ENCODE results near the gene SPOCK1.

Gene SPOCK1

DNA sequence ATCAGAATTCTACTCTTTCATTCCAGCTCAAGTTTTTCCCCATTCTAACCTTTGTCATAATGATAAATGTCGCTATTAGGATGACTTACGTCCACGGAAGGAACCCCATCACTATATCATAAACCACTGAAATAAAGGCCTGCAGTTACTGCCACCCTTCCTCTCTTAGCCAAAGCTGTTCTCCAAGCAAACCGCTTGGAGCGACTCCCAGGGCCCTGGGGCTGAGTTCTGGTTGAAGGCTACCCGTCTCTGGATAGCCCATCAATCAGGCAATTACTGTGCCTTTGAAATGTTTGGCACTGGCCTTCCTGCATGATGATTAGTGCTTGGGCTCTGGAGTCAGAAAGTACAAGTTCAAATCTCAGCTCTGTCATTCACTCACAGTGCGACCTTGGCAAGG lies 386.0 kb downstream of the SPOCK1 start:
- no peaks in the 10 kb centered on the region for H3K36me3 ChIP-seq
- no peak for DNase-seq
- TF ChIP-seq, protein P1, sequence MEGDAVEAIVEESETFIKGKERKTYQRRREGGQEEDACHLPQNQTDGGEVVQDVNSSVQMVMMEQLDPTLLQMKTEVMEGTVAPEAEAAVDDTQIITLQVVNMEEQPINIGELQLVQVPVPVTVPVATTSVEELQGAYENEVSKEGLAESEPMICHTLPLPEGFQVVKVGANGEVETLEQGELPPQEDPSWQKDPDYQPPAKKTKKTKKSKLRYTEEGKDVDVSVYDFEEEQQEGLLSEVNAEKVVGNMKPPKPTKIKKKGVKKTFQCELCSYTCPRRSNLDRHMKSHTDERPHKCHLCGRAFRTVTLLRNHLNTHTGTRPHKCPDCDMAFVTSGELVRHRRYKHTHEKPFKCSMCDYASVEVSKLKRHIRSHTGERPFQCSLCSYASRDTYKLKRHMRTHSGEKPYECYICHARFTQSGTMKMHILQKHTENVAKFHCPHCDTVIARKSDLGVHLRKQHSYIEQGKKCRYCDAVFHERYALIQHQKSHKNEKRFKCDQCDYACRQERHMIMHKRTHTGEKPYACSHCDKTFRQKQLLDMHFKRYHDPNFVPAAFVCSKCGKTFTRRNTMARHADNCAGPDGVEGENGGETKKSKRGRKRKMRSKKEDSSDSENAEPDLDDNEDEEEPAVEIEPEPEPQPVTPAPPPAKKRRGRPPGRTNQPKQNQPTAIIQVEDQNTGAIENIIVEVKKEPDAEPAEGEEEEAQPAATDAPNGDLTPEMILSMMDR (IDR thresholded peaks at IDR 0.05; ENCODE audit: low read depth, low read length): no peak
- H3K4me3 ChIP-seq (ENCODE audit: low read depth, low read length): no peak overlapping the region
- H3K9me3 ChIP-seq: no peaks in the 10 kb centered on the region
- H3K27me3 ChIP-seq: no peaks in the 10 kb centered on the region
- H3K4me1 ChIP-seq: no peaks in the 10 kb centered on the region

DNA sequence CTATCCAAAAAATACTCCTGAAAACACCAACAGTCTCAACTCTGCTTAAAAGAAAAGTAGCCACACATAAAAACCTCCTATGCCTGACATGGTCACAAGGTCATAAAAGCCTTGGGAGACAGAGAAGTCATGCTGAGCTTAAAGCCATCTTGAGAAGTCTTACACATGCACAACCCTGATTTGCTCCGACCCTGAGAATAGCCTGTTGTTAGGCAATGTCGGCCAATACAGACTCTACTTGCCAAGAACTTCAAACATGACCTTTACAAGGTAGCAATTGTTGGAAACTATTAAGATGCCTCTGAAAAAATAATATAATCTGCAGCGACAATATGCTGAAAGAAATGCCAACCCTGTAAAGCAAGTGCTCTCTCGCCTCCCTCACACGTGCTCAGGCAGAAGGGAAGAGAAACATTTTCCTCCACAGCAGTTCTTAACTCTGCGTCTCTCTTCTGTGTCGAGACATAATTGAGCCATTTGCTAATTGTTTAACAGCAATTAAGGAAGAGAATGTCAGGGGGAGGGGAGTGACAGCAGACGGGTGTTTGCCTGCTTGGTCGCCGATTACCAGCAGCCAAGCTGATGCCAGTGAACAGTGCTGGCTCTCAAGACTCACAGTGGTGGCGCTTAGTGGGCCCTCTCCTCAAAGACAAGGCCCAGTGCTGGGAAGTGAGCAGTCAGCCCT lies 393.6 kb downstream of the SPOCK1 start:
- H3K4me1 ChIP-seq: no peaks in the 10 kb centered on the region
- no peaks in the 10 kb centered on the region for H3K27me3 ChIP-seq
- no peak for DNase-seq
- H3K9me3 ChIP-seq: no peaks in the 10 kb centered on the region
- H3K4me3 ChIP-seq (ENCODE audit: low read depth, low read length): no peak overlapping the region
- TF ChIP-seq, protein P1 (IDR thresholded peaks at IDR 0.05; ENCODE audit: low read depth, low read length): no peak
- no peaks in the 10 kb centered on the region for H3K36me3 ChIP-seq

DNA sequence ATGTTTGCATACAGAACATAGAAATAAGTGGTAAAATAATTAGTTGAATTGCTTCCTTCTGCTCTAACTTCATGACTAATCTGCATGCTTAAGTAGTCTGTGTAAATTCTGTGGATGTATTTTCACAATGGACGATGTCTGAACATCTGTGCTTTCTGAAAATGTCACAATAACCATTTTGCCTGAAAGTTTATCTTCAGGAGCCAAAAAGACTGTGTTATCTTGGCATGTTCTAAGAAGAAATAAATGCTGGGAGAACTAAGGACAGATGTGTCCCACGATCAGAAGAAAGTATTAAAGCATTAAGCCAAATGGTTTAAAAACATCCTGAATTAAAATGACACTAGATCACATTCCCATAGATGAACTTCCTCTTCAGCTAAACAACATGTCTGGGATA lies 397.6 kb downstream of the SPOCK1 start:
- H3K27me3 ChIP-seq: 0 out of 2 replicates have a peak, but pooled peaks cover 3% of the 10 kb centered on the region
- no peak overlapping the region for H3K4me3 ChIP-seq (ENCODE audit: low read depth, low read length)
- no peaks in the 10 kb centered on the region for H3K9me3 ChIP-seq
- no peaks in the 10 kb centered on the region for H3K4me1 ChIP-seq
- DNase-seq: no peak
- TF ChIP-seq, protein P1 (IDR thresholded peaks at IDR 0.05; ENCODE audit: low read depth, low read length): no peak
- H3K36me3 ChIP-seq: no peaks in the 10 kb centered on the region

DNA sequence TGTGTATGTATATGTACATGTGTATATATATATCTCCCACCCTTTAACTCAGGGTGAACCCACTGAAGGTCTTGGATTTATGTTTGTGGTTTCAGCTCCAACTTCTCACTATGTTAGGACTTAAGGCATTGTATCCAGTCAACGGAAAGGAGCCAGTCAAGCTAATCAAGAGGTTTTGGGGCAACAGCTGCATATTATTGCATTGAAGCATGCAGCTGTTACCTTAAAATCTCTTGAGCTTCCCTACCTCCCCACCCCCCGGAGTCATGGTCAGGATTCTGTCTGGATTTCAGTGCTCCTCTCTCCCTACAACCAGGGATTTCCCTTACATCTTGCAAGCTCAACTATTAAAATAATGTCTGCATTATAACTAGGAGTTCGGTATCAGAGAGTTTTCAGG lies 399.5 kb downstream of the SPOCK1 start:
- no peak for DNase-seq
- Histone ChIP-seq H3K4me1 (no peaks in the 10 kb centered on the region), H3K9me3 (no peaks in the 10 kb centered on the region), H3K36me3 (no peaks in the 10 kb centered on the region), H3K4me3 (ENCODE audit: low read depth, low read length) (no peak overlapping the region), H3K27me3 (0 out of 2 replicates have a peak, but pooled peaks cover 3% of the 10 kb centered on the region)
- TF ChIP-seq, protein P1 (IDR thresholded peaks at IDR 0.05; ENCODE audit: low read depth, low read length): no peak

DNA sequence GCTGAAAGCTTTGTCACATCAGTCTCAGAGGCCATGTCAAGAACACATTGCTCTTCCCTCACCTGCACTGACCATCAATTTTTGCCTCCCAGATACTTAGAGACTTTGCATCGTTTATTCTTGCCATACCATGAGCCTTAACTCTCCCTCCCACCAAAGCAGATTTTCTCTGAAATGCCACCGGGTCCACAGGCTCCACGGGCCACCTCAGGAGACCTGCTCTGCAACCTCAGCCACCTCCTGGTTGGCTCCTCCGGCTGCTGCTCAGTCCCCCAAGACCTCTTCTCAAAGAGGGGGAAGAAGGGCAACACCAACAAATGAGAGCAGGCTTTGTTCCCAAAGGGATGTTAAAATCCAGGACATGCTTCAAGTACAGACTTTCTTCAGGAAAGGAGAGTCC lies 400.5 kb downstream of the SPOCK1 start:
- no peak overlapping the region for H3K4me3 ChIP-seq (ENCODE audit: low read depth, low read length)
- TF ChIP-seq, protein P1 (IDR thresholded peaks at IDR 0.05; ENCODE audit: low read depth, low read length): no peak
- H3K9me3 ChIP-seq: no peaks in the 10 kb centered on the region
- H3K36me3 ChIP-seq: no peaks in the 10 kb centered on the region
- 0 out of 2 replicates have a peak, but pooled peaks cover 3% of the 10 kb centered on the region for H3K27me3 ChIP-seq
- DNase-seq: no peak
- H3K4me1 ChIP-seq: no peaks in the 10 kb centered on the region

DNA sequence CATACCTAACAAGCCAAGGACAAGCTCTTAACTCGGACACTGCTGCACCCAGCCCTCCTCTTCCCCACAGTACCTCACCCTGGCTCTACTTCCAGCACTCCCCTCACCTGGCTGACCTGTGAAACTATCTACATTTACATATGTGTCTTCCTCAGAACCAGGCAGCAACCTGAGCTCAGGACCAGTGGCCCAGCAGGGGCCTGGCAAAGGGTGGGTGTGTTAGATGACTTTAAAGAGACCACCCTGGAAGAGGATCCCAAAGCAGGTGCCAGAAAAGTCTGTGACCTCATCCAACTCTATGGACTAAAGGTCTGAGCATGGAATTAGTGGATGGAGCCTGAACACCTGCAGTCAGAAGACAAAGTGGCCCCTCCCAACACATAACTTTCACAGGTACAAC lies 400.9 kb downstream of the SPOCK1 start:
- Histone ChIP-seq H3K27me3 (0 out of 2 replicates have a peak, but pooled peaks cover 3% of the 10 kb centered on the region), H3K4me3 (ENCODE audit: low read depth, low read length) (no peak overlapping the region), H3K36me3 (no peaks in the 10 kb centered on the region), H3K4me1 (no peaks in the 10 kb centered on the region), H3K9me3 (no peaks in the 10 kb centered on the region)
- TF ChIP-seq, protein P1 (IDR thresholded peaks at IDR 0.05; ENCODE audit: low read depth, low read length): no peak
- no peak for DNase-seq

All from BE2C (cell line).